SK-N-SH (cell line): ENCODE data around the gene EXOC6B.

ENCODE experiments used
- TF ChIP-seq, protein P1 (sequence below): fragments of 200-600 bp; sonication (generic); IDR thresholded peaks from 2 replicates; pipeline ENCODE4 v1.6.1; 2017; ENCODE audit warnings: antibody characterized with exemption, mild to moderate bottlenecking, moderate library complexity
- TF ChIP-seq, protein P2 (sequence below): IDR thresholded peaks from 2 replicates; pipeline ENCODE4 v1.4.0; 2012; ENCODE audit warnings: low read depth

GRCh38 chr2:72825257-72826155, at the start of gene EXOC6B:
- TF ChIP-seq, protein P1, sequence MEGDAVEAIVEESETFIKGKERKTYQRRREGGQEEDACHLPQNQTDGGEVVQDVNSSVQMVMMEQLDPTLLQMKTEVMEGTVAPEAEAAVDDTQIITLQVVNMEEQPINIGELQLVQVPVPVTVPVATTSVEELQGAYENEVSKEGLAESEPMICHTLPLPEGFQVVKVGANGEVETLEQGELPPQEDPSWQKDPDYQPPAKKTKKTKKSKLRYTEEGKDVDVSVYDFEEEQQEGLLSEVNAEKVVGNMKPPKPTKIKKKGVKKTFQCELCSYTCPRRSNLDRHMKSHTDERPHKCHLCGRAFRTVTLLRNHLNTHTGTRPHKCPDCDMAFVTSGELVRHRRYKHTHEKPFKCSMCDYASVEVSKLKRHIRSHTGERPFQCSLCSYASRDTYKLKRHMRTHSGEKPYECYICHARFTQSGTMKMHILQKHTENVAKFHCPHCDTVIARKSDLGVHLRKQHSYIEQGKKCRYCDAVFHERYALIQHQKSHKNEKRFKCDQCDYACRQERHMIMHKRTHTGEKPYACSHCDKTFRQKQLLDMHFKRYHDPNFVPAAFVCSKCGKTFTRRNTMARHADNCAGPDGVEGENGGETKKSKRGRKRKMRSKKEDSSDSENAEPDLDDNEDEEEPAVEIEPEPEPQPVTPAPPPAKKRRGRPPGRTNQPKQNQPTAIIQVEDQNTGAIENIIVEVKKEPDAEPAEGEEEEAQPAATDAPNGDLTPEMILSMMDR: no peak
- TF ChIP-seq, protein P2, sequence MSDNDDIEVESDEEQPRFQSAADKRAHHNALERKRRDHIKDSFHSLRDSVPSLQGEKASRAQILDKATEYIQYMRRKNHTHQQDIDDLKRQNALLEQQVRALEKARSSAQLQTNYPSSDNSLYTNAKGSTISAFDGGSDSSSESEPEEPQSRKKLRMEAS: no peak
